HepG2 (cell line): ENCODE data around the gene RAB40C. TPM values are rescaled to one million over a fixed set of nuclear protein-coding genes. Genes with fewer than 3 reads are reported as not detected.

Experiments used
- ATF7 ChIP-seq, 2 experiments: fragments of 450-650 bp in 1 of 2; sonication (generic) in 1 of 2; formaldehyde crosslinking in 1 of 2; IDR thresholded peaks; 2 replicates each; pipeline versions ENCODE4 v1.4.0 to v1.6.1; 2016 to 2020; ENCODE audit warnings: antibody characterized with exemption in 1 of 2, mild to moderate bottlenecking in 1 of 2, missing genetic modification reagents in 1 of 2
- CHCHD3 ChIP-seq: sonication (generic); formaldehyde crosslinking; IDR thresholded peaks from 2 replicates; pipeline ENCODE4 v1.8.0; 2022; ENCODE audit warnings: mild to moderate bottlenecking, missing genetic modification reagents, moderate library complexity
- CSRNP1 ChIP-seq: sonication (generic); formaldehyde crosslinking; IDR thresholded peaks from 2 replicates; pipeline ENCODE4 v1.8.1; 2023; ENCODE audit warnings: mild to moderate bottlenecking, missing genetic modification reagents
- EZH2 ChIP-seq: conservative IDR thresholded peaks from 2 replicates; pipeline ENCODE4 v1.6.1; 2012; ENCODE audit warnings: mild to moderate bottlenecking, low read depth, low read length, moderate library complexity
- GABPB1 ChIP-seq: IDR thresholded peaks from 2 replicates; pipeline ENCODE4 v1.6.1; 2016; ENCODE audit warnings: mild to moderate bottlenecking, missing genetic modification reagents, moderate library complexity, missing compliant biosample characterization
- NFIC ChIP-seq: IDR thresholded peaks from 2 replicates; pipeline ENCODE4 v1.6.1; 2012; ENCODE audit warnings: mild to moderate bottlenecking, low read length, inconsistent platforms
- RAD51 ChIP-seq: fragments of 450-650 bp; IDR thresholded peaks from 2 replicates; pipeline ENCODE4 v1.6.1; 2016; ENCODE audit warnings: borderline replicate concordance
- RARA ChIP-seq: IDR thresholded peaks from 2 replicates; pipeline ENCODE4 v1.6.1; 2016; ENCODE audit warnings: missing genetic modification reagents, missing compliant biosample characterization
- SIX1 ChIP-seq: sonication (generic); formaldehyde crosslinking; IDR thresholded peaks from 2 replicates; pipeline ENCODE4 v1.4.0; 2020; ENCODE audit warnings: missing genetic modification reagents, borderline replicate concordance
- SRF ChIP-seq: IDR thresholded peaks from 2 replicates; pipeline ENCODE4 v1.6.1; 2011; ENCODE audit warnings: mild to moderate bottlenecking, low read depth, low read length, moderate library complexity
- TSC22D2 ChIP-seq: sonication (generic); formaldehyde crosslinking; IDR thresholded peaks from 2 replicates; pipeline ENCODE4 v1.5.1; 2020; ENCODE audit warnings: missing genetic modification reagents, mild to moderate bottlenecking, borderline replicate concordance
- UBTF ChIP-seq: sonication (generic); formaldehyde crosslinking; IDR thresholded peaks from 2 replicates; pipeline ENCODE4 v1.4.0; 2020; ENCODE audit warnings: mild to moderate bottlenecking, missing genetic modification reagents
- ZFP62 ChIP-seq: sonication (generic); formaldehyde crosslinking; IDR thresholded peaks from 2 replicates; pipeline ENCODE4 v1.4.0; 2020; ENCODE audit warnings: missing genetic modification reagents
- ZNF639 ChIP-seq: conservative IDR thresholded peaks from 2 replicates; pipeline ENCODE4 v1.6.1; 2018; ENCODE audit warnings: missing genetic modification reagents
- polyA plus RNA-seq, 8 experiments: library from polyadenylated mRNA; depleted of rRNA in 3 of 8; stranded (reverse) in 7 of 8; unstranded in 1 of 8; fragments of >200 nt; fragmentation: Illumina TruSeq in 4 of 8; extraction: Trizol in 4 of 8; gene quantifications; 2 replicates each; pipeline versions ENCODE4 v1.2.1 to v1.2.3, GENCODE V29; 2011 to 2016; ENCODE audit warnings: low read depth in 4 of 8, missing spikeins in 1 of 8, mixed read lengths in 1 of 8; ENCODE audit not compliant: insufficient read depth in 1 of 8
- total RNA-seq, 5 experiments: library from RNA; depleted of rRNA; stranded (reverse); fragments of >200 nt; fragmentation: Illumina TruSeq; extraction: Trizol; gene quantifications; 2 replicates each; pipeline ENCODE4 v1.2.3, GENCODE V29; 2016; ENCODE audit warnings: low read depth in 1 of 5
- TF ChIP-seq, protein P1 (sequence below): sonication (generic); formaldehyde crosslinking; IDR thresholded peaks from 2 replicates; pipeline ENCODE4 v1.4.0; 2020; ENCODE audit warnings: missing genetic modification reagents
- TF ChIP-seq, protein P2 (sequence below): sonication (generic); formaldehyde crosslinking; IDR thresholded peaks from 2 replicates; pipeline ENCODE4 v1.4.0; 2020; ENCODE audit warnings: missing genetic modification reagents, borderline replicate concordance

RAB40C gene
- total and polyA plus RNA-seq, 2 of the 13 experiments (the other 11 are each of a cell fraction or from before 2014, with no cell fraction given), result 7.7 to 11.5 TPM

DNA sequence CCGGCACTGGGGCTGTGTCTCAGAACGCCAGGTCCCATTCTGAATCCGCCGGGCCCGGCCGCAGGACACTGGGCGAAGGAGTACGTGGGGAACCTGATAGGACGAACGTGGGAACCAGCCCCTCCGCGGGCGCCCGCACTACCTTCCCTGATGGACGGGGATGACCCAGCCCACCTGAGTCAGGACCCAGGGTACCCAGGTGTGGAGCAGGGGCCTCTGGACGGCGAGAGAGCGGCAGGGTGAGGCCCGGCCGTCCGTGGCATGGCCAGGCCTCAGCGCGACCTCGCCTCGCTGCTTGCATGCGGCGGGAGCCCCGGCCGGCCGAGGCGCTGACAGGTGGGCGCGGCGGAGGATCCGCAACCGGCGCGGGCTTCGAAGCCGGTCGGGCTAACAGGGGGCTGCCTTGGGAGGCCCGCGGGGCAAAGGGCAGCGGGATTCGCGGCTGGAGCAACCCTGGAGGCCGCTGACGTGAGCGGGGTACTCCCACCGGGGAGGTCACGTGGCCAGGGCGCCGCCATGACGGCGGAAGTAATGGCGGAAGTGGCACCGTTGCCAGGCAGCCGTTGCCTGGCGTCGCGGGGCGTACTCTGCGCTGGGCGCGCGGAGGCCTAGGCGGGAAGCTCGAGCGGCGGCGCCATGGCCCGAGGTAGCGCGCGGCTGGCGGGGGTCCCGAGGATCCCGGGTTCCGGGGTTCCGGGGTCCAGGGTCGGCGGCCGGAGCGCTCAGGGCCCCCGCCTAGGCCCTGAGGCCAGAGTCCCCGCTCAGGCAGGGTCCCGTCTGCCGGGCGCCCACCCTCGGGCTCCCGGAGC, 59.1 kb downstream of the RAB40C start, which contains the start of gene WDR90 (continued):
- peak; percentile 90 for TF ChIP-seq ZNF639
- TF ChIP-seq ATF7 (IDR thresholded peaks at IDR 0.05), result no peak
- no peak for TF ChIP-seq ATF7 (CRISPR knock-in tag; IDR thresholded peaks at IDR 0.05)
- peak; percentile 94 for TF ChIP-seq GABPB1 (CRISPR knock-in tag)
- peak; percentile 87 for TF ChIP-seq TSC22D2 (CRISPR knock-in tag)
- TF ChIP-seq, protein P1, sequence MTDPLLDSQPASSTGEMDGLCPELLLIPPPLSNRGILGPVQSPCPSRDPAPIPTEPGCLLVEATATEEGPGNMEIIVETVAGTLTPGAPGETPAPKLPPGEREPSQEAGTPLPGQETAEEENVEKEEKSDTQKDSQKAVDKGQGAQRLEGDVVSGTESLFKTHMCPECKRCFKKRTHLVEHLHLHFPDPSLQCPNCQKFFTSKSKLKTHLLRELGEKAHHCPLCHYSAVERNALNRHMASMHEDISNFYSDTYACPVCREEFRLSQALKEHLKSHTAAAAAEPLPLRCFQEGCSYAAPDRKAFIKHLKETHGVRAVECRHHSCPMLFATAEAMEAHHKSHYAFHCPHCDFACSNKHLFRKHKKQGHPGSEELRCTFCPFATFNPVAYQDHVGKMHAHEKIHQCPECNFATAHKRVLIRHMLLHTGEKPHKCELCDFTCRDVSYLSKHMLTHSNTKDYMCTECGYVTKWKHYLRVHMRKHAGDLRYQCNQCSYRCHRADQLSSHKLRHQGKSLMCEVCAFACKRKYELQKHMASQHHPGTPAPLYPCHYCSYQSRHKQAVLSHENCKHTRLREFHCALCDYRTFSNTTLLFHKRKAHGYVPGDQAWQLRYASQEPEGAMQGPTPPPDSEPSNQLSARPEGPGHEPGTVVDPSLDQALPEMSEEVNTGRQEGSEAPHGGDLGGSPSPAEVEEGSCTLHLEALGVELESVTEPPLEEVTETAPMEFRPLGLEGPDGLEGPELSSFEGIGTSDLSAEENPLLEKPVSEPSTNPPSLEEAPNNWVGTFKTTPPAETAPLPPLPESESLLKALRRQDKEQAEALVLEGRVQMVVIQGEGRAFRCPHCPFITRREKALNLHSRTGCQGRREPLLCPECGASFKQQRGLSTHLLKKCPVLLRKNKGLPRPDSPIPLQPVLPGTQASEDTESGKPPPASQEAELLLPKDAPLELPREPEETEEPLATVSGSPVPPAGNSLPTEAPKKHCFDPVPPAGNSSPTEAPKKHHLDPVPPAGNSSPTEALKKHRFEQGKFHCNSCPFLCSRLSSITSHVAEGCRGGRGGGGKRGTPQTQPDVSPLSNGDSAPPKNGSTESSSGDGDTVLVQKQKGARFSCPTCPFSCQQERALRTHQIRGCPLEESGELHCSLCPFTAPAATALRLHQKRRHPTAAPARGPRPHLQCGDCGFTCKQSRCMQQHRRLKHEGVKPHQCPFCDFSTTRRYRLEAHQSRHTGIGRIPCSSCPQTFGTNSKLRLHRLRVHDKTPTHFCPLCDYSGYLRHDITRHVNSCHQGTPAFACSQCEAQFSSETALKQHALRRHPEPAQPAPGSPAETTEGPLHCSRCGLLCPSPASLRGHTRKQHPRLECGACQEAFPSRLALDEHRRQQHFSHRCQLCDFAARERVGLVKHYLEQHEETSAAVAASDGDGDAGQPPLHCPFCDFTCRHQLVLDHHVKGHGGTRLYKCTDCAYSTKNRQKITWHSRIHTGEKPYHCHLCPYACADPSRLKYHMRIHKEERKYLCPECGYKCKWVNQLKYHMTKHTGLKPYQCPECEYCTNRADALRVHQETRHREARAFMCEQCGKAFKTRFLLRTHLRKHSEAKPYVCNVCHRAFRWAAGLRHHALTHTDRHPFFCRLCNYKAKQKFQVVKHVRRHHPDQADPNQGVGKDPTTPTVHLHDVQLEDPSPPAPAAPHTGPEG (CRISPR knock-in tag), result 0 out of 2 replicates have a peak, but pooled peaks have one; percentile 49
- TF ChIP-seq CHCHD3, result peak; percentile 96
- TF ChIP-seq UBTF (CRISPR knock-in tag), result peak; percentile 87
- peak; percentile 63 for TF ChIP-seq RARA (CRISPR knock-in tag)
- TF ChIP-seq SRF, result no peak
- TF ChIP-seq, protein P2, sequence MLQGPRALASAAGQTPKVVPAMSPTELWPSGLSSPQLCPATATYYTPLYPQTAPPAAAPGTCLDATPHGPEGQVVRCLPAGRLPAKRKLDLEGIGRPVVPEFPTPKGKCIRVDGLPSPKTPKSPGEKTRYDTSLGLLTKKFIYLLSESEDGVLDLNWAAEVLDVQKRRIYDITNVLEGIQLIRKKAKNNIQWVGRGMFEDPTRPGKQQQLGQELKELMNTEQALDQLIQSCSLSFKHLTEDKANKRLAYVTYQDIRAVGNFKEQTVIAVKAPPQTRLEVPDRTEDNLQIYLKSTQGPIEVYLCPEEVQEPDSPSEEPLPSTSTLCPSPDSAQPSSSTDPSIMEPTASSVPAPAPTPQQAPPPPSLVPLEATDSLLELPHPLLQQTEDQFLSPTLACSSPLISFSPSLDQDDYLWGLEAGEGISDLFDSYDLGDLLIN (CRISPR knock-in tag), result peak; percentile 19; the same call in 1 of the 2 replicates
- TF ChIP-seq EZH2, result no peak
- peak; percentile 86 for TF ChIP-seq CSRNP1 (CRISPR knock-in tag)
- TF ChIP-seq RAD51, result peak; percentile 94
- no peak for TF ChIP-seq NFIC
- TF ChIP-seq SIX1 (CRISPR knock-in tag), result no peak
- no peak for TF ChIP-seq ZFP62 (CRISPR knock-in tag)
